ENCODE results near the gene DDX28.

- TF ChIP-seq POLR2A (IDR thresholded peaks at IDR 0.05; ENCODE audit: low read length) (no peak), GATA1 (IDR thresholded peaks at IDR 0.05; ENCODE audit: low read depth, low read length) (no peak)
Measured at GRCh38 chr16:68055395-68055794, 32.4 kb upstream of the DDX28 start.
